Transverse colon (tissue), 4 donors: ENCODE results near the gene BTBD2.

Experiments
- POLR2A ChIP-seq: fragments of 450-650 bp; IDR thresholded peaks from one replicate; pipeline ENCODE4 v1.6.1; 2016; ENCODE audit warnings: antibody characterized with exemption, mild to moderate bottlenecking, moderate library complexity
- POLR2AphosphoS5 ChIP-seq, 3 donors: sonication (generic); formaldehyde crosslinking; IDR thresholded peaks; one replicate each; pipeline ENCODE4 v1.6.1; 2016; ENCODE audit warnings: antibody characterized with exemption in 3 of 3
- TF ChIP-seq, protein P1 (sequence below), 5 experiments: fragments of 200-600 bp in 3 of 5; fragments of 450-650 bp in 2 of 5; sonication (generic) in 3 of 5; IDR thresholded peaks; 1 replicate in 2 of 5; 2 replicates in 3 of 5; pipeline ENCODE4 v1.5.1; 2016 to 2017; ENCODE audit warnings: antibody characterized with exemption in 5 of 5, inconsistent platforms in 3 of 5, mild to moderate bottlenecking in 2 of 5, moderate library complexity in 1 of 5

GRCh38 chr19:1944088-1944915, 71.2 kb downstream of the BTBD2 start:
- TF ChIP-seq, protein P1, sequence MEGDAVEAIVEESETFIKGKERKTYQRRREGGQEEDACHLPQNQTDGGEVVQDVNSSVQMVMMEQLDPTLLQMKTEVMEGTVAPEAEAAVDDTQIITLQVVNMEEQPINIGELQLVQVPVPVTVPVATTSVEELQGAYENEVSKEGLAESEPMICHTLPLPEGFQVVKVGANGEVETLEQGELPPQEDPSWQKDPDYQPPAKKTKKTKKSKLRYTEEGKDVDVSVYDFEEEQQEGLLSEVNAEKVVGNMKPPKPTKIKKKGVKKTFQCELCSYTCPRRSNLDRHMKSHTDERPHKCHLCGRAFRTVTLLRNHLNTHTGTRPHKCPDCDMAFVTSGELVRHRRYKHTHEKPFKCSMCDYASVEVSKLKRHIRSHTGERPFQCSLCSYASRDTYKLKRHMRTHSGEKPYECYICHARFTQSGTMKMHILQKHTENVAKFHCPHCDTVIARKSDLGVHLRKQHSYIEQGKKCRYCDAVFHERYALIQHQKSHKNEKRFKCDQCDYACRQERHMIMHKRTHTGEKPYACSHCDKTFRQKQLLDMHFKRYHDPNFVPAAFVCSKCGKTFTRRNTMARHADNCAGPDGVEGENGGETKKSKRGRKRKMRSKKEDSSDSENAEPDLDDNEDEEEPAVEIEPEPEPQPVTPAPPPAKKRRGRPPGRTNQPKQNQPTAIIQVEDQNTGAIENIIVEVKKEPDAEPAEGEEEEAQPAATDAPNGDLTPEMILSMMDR (IDR thresholded peaks at IDR 0.05): no peak
- no peak for TF ChIP-seq POLR2A
- TF ChIP-seq POLR2AphosphoS5 (IDR thresholded peaks at IDR 0.05): no peak
